ENCODE data around the gene LAMA4. TPM values are rescaled to one million over a fixed set of nuclear protein-coding genes. Genes with fewer than 3 reads are reported as not detected.

LAMA4 gene
- total RNA-seq, 1 experiment from 2014 or later: not detected

GRCh38 chr6:112251171-112251875, 3.0 kb downstream of the LAMA4 start:
- H3K4me3 ChIP-seq (ENCODE audit: low read depth, low read length): no peak overlapping the region
- no peaks in the 10 kb centered on the region for H3K4me1 ChIP-seq
- Mint-ChIP-seq H3K9me3 (ENCODE audit: unreplicated experiment) (no peaks in the 10 kb centered on the region), H3K36me3 (ENCODE audit: insufficient read depth, unreplicated experiment) (no peaks in the 10 kb centered on the region), H3K27me3 (ENCODE audit: insufficient read depth, unreplicated experiment) (peaks cover 13% of the 10 kb centered on the region), H3K4me3 (ENCODE audit: unreplicated experiment) (no peak overlapping the region), H3K4me1 (ENCODE audit: low read depth, unreplicated experiment) (peaks cover 6% of the 10 kb centered on the region), H3K27ac (ENCODE audit: unreplicated experiment) (no peak overlapping the region)
- intact Hi-C loops (cut with micrococcal nuclease; ENCODE audit: unreplicated experiment): no loop called here
- no peaks in the 10 kb centered on the region for H3K9me3 ChIP-seq
- no peaks in the 10 kb centered on the region for H3K36me3 ChIP-seq (ENCODE audit: control insufficient read depth, insufficient read depth, low read length)
- no peak for TF ChIP-seq CTCF (IDR thresholded peaks at IDR 0.05; ENCODE audit: insufficient read depth in 1 of 2, low read depth in 1 of 2, low read length in 1 of 2, severe bottlenecking in 1 of 2, unreplicated experiment in 1 of 2)
- CTCF ChIA-PET: no interaction called here
- DNase-seq: no peak
- POLR2A ChIA-PET: no interaction called here
- H3K27me3 ChIP-seq (replicated peaks; ENCODE audit: control insufficient read depth, insufficient read depth, low read length): peaks cover 2% of the 10 kb centered on the region; the same call in 1 of the 2 replicates
- no TSS peak for BruUV-seq (replicated peaks)

- H3K4me1 Mint-ChIP-seq (ENCODE audit: low read depth, unreplicated experiment): peaks cover 3% of the 10 kb centered on the region
- POLR2A ChIA-PET: no interaction called here
- H3K36me3 Mint-ChIP-seq (ENCODE audit: insufficient read depth, unreplicated experiment): no peaks in the 10 kb centered on the region
- peaks cover 12% of the 10 kb centered on the region for H3K27me3 Mint-ChIP-seq (ENCODE audit: insufficient read depth, unreplicated experiment)
- no peak for DNase-seq
- Histone ChIP-seq H3K27me3 (replicated peaks; ENCODE audit: control insufficient read depth, insufficient read depth, low read length) (peaks cover 2% of the 10 kb centered on the region; the same call in 1 of the 2 replicates), H3K9me3 (no peaks in the 10 kb centered on the region), H3K36me3 (ENCODE audit: control insufficient read depth, insufficient read depth, low read length) (no peaks in the 10 kb centered on the region), H3K4me3 (ENCODE audit: low read depth, low read length) (no peak overlapping the region), H3K4me1 (no peaks in the 10 kb centered on the region)
- intact Hi-C loops (cut with micrococcal nuclease; ENCODE audit: unreplicated experiment): no loop called here
- TF ChIP-seq CTCF (IDR thresholded peaks at IDR 0.05; ENCODE audit: insufficient read depth in 1 of 2, low read depth in 1 of 2, low read length in 1 of 2, severe bottlenecking in 1 of 2, unreplicated experiment in 1 of 2): no peak
- CTCF ChIA-PET: no interaction called here
- BruUV-seq (replicated peaks): no TSS peak
- no peaks in the 10 kb centered on the region for H3K9me3 Mint-ChIP-seq (ENCODE audit: unreplicated experiment)
- H3K27ac Mint-ChIP-seq (ENCODE audit: unreplicated experiment): no peak overlapping the region
- no peak overlapping the region for H3K4me3 Mint-ChIP-seq (ENCODE audit: unreplicated experiment)
Measured at GRCh38 chr6:112249489-112249888, 4.9 kb downstream of the LAMA4 start.

GRCh38 chr6:112247275-112247674, 7.1 kb downstream of the LAMA4 start:
- H3K27me3 Mint-ChIP-seq (ENCODE audit: insufficient read depth, unreplicated experiment): peaks cover 8% of the 10 kb centered on the region
- ChIA-PET POLR2A (no interaction called here), CTCF (no interaction called here)
- no peak for DNase-seq
- no peaks in the 10 kb centered on the region for H3K4me1 Mint-ChIP-seq (ENCODE audit: low read depth, unreplicated experiment)
- no peaks in the 10 kb centered on the region for H3K4me1 ChIP-seq
- no peaks in the 10 kb centered on the region for H3K9me3 Mint-ChIP-seq (ENCODE audit: unreplicated experiment)
- intact Hi-C loops (cut with micrococcal nuclease; ENCODE audit: unreplicated experiment): no loop called here
- no peak overlapping the region for H3K27ac Mint-ChIP-seq (ENCODE audit: unreplicated experiment)
- no peaks in the 10 kb centered on the region for H3K36me3 ChIP-seq (ENCODE audit: control insufficient read depth, insufficient read depth, low read length)
- BruUV-seq (replicated peaks): no TSS peak
- H3K36me3 Mint-ChIP-seq (ENCODE audit: insufficient read depth, unreplicated experiment): no peaks in the 10 kb centered on the region
- H3K4me3 Mint-ChIP-seq (ENCODE audit: unreplicated experiment): no peak overlapping the region
- H3K4me3 ChIP-seq (ENCODE audit: low read depth, low read length): no peak overlapping the region
- no peaks in the 10 kb centered on the region for H3K27me3 ChIP-seq (replicated peaks; ENCODE audit: control insufficient read depth, insufficient read depth, low read length)
- no peak for TF ChIP-seq CTCF (IDR thresholded peaks at IDR 0.05; ENCODE audit: insufficient read depth in 1 of 2, low read depth in 1 of 2, low read length in 1 of 2, severe bottlenecking in 1 of 2, unreplicated experiment in 1 of 2)
- no peaks in the 10 kb centered on the region for H3K9me3 ChIP-seq

Data from Caco-2 (cell line).